Caco-2 (cell line): ENCODE measurements around the gene DEFB132. TPM values are rescaled to one million over a fixed set of nuclear protein-coding genes. Genes with fewer than 3 reads are reported as not detected.
A peak's percentile ranks its signal among the peaks of the same experiment; 100 is the strongest.

ENCODE experiments used
- Bru-seq: library from RNA; stranded (reverse); fragments of 400-500 nt; gene quantifications from one replicate; lab custom pipeline; 2021; lab: Mats Ljungman, UMichigan
- BruChase-seq, 2 experiments: library from RNA; stranded (reverse); fragments of 400-500 nt; gene quantifications; one replicate each; lab custom pipeline; 2021; lab: Mats Ljungman, UMichigan
- BruUV-seq: library from RNA; stranded (reverse); fragments of 400-500 nt; replicated peaks from 2 replicates; lab custom pipeline; 2021; lab: Mats Ljungman, UMichigan
- CTCF ChIA-PET: fragments of 300-600 bp; sonication (Branson Sonifier 250); formaldehyde crosslinking; loops from one replicate; lab custom pipeline; 2022; ENCODE audit warnings: antibody characterized with exemption; lab: Charles Lee
- POLR2A ChIA-PET: fragments of 300-600 bp; sonication (Branson Sonifier 250); formaldehyde crosslinking; loops from one replicate; lab custom pipeline; 2022; ENCODE audit warnings: antibody characterized with exemption; lab: Charles Lee
- DNase-seq, 2 experiments: peaks; one replicate each; pipeline versions ENCODE4 v3.0.0 to v3.0.0-alpha.2; 2020 to 2022
- H3K27me3 ChIP-seq: replicated peaks from 2 replicates; pipeline ENCODE4 v1.6.0; 2011; ENCODE audit warnings: low read length; ENCODE audit not compliant: control insufficient read depth, insufficient read depth
- H3K36me3 ChIP-seq: 2 replicates; pipeline ENCODE4 v1.5.1; 2011; ENCODE audit warnings: low read length; ENCODE audit not compliant: control insufficient read depth, insufficient read depth
- H3K4me1 ChIP-seq: fragments of 250-450 bp; sonication (Bioruptor Pico); 2 replicates; pipeline ENCODE4 v1.5.1; 2020; ENCODE audit warnings: mild to moderate bottlenecking
- H3K4me3 ChIP-seq: 2 replicates; pipeline ENCODE4 v1.5.1; 2011; ENCODE audit warnings: low read depth, mild to moderate bottlenecking, control low read depth, low read length
- H3K9me3 ChIP-seq: fragments of 250-450 bp; sonication (Bioruptor Pico); 2 replicates; pipeline ENCODE4 v1.5.1; 2020; ENCODE audit warnings: mild to moderate bottlenecking, moderate library complexity
- H3K27ac Mint-ChIP-seq: one replicate; pipeline ENCODE4 v1.8.0; 2022; ENCODE audit warnings: mixed read lengths; ENCODE audit not compliant: unreplicated experiment
- H3K27me3 Mint-ChIP-seq: one replicate; pipeline ENCODE4 v1.8.0; 2022; ENCODE audit warnings: mixed read lengths; ENCODE audit not compliant: insufficient read depth, unreplicated experiment
- H3K36me3 Mint-ChIP-seq: one replicate; pipeline ENCODE4 v1.8.0; 2022; ENCODE audit warnings: mild to moderate bottlenecking, mixed read lengths; ENCODE audit not compliant: insufficient read depth, unreplicated experiment
- H3K4me1 Mint-ChIP-seq: one replicate; pipeline ENCODE4 v1.8.0; 2022; ENCODE audit warnings: low read depth, mixed read lengths; ENCODE audit not compliant: unreplicated experiment
- H3K4me3 Mint-ChIP-seq: one replicate; pipeline ENCODE4 v1.8.0; 2022; ENCODE audit warnings: mild to moderate bottlenecking, moderate library complexity, mixed read lengths; ENCODE audit not compliant: unreplicated experiment
- H3K9me3 Mint-ChIP-seq: one replicate; pipeline ENCODE4 v1.8.0; 2022; ENCODE audit warnings: mixed read lengths; ENCODE audit not compliant: unreplicated experiment
- CTCF ChIP-seq, 2 experiments: fragments of 200-600 bp in 1 of 2; IDR thresholded peaks; 1 replicate in 1 of 2; 2 replicates in 1 of 2; pipeline versions ENCODE4 v1.5.1 to v1.8.0; 2011 to 2022; ENCODE audit warnings: antibody characterized with exemption in 1 of 2, control low read depth in 1 of 2, inconsistent platforms in 1 of 2, low read depth in 1 of 2, low read length in 1 of 2, mild to moderate bottlenecking in 1 of 2, moderate library complexity in 1 of 2; ENCODE audit not compliant: insufficient read depth in 1 of 2, severe bottlenecking in 1 of 2, unreplicated experiment in 1 of 2
- intact Hi-C: fragments of 100-400 bp; cut with micrococcal nuclease; formaldehyde crosslinking; loops from one replicate; pipeline ENCODE4 v1.10.0; 2022; ENCODE audit not compliant: unreplicated experiment
- long read RNA-seq: library from polyadenylated mRNA; stranded (forward); transcript quantifications from one replicate; pipeline ENCODE4 v2.0.0, GENCODE V29; 2022
- total RNA-seq: library from RNA; stranded (reverse); gene quantifications from 2 replicates; pipeline ENCODE4 v1.2.3, GENCODE V29; 2022

DEFB132 gene
- total RNA-seq (not detected in 2 replicates), Bru-seq, nascent RNA (not detected), BruChase-seq, experiment 1, labeled RNA remaining after a 2-hour chase (not detected), BruChase-seq, experiment 2, labeled RNA remaining after a 6-hour chase (not detected)
- long read RNA-seq = 0 reads

- H3K36me3 Mint-ChIP-seq = no peaks in the 10 kb centered on the region
- H3K4me1 Mint-ChIP-seq = no peaks in the 10 kb centered on the region
- no peaks in the 10 kb centered on the region for H3K36me3 ChIP-seq
- BruUV-seq = no TSS peak
- ChIA-PET CTCF (no interaction called here), POLR2A (no interaction called here)
- intact Hi-C loops = no loop called here
- no peak within 1 kb of the TSS for H3K4me3 Mint-ChIP-seq
- H3K4me3 ChIP-seq = no peak within 1 kb of the TSS
- no peaks in the 10 kb centered on the region for H3K27me3 Mint-ChIP-seq
- no peak for TF ChIP-seq CTCF (IDR thresholded peaks at IDR 0.05; ENCODE audit: insufficient read depth in 1 of 2, low read depth in 1 of 2, low read length in 1 of 2, severe bottlenecking in 1 of 2, unreplicated experiment in 1 of 2)
- DNase-seq = no peak
- no peak within 1 kb of the TSS for H3K27ac Mint-ChIP-seq
- peaks cover 11% of the 10 kb centered on the region for H3K9me3 Mint-ChIP-seq
- H3K9me3 ChIP-seq = peaks cover 18% of the 10 kb centered on the region
- peaks cover 8% of the 10 kb centered on the region for H3K4me1 ChIP-seq
- H3K27me3 ChIP-seq = no peaks in the 10 kb centered on the region
These were observed at the start of gene DEFB132 for GRCh38 chr20:257419-257818. DEFB132 (plus strand) TSS chr20:257724; CDS start chr20:257779, 55 bp downstream.

- H3K27ac Mint-ChIP-seq = no peak overlapping the region
- Histone ChIP-seq H3K36me3 (no peaks in the 10 kb centered on the region), H3K4me1 (peaks cover 4% of the 10 kb centered on the region), H3K9me3 (no peaks in the 10 kb centered on the region), H3K4me3 (no peak overlapping the region), H3K27me3 (no peaks in the 10 kb centered on the region)
- peaks cover 9% of the 10 kb centered on the region for H3K4me1 Mint-ChIP-seq
- BruUV-seq = no TSS peak
- DNase-seq = peak in 1 of 2 experiments; percentile 38
- no peaks in the 10 kb centered on the region for H3K36me3 Mint-ChIP-seq
- no peaks in the 10 kb centered on the region for H3K9me3 Mint-ChIP-seq
- CTCF ChIA-PET = no interaction called here
- no peaks in the 10 kb centered on the region for H3K27me3 Mint-ChIP-seq
- no peak overlapping the region for H3K4me3 Mint-ChIP-seq
- TF ChIP-seq CTCF (IDR thresholded peaks at IDR 0.05; ENCODE audit: insufficient read depth in 1 of 2, low read depth in 1 of 2, low read length in 1 of 2, severe bottlenecking in 1 of 2, unreplicated experiment in 1 of 2) = peak; percentile 34 to 59
- POLR2A ChIA-PET = no interaction called here
- intact Hi-C loops = loop anchor here (1.0 to 2.0 kb wide), 2 partner anchors 58 to 122 kb away; no protein-coding TSS in a partner anchor
These were observed 48.5 kb upstream of the DEFB132 start for GRCh38 chr20:208942-209566.

- intact Hi-C loops = no loop called here
- no peak overlapping the region for H3K4me3 ChIP-seq
- 0 out of 2 replicates have a peak, but pooled peaks cover 4% of the 10 kb centered on the region for H3K4me1 ChIP-seq
- H3K27me3 ChIP-seq = no peaks in the 10 kb centered on the region
- Mint-ChIP-seq H3K4me3 (no peak overlapping the region), H3K4me1 (no peaks in the 10 kb centered on the region), H3K27me3 (no peaks in the 10 kb centered on the region), H3K36me3 (no peaks in the 10 kb centered on the region), H3K9me3 (no peaks in the 10 kb centered on the region), H3K27ac (no peak overlapping the region)
- H3K36me3 ChIP-seq = no peaks in the 10 kb centered on the region
- no peaks in the 10 kb centered on the region for H3K9me3 ChIP-seq
- ChIA-PET CTCF (no interaction called here), POLR2A (no interaction called here)
- DNase-seq = no peak
- TF ChIP-seq CTCF (IDR thresholded peaks at IDR 0.05; ENCODE audit: insufficient read depth in 1 of 2, low read depth in 1 of 2, low read length in 1 of 2, severe bottlenecking in 1 of 2, unreplicated experiment in 1 of 2) = no peak
- no TSS peak for BruUV-seq
These were observed 46.6 kb upstream of the DEFB132 start for GRCh38 chr20:210809-211502.
